ENCODE results near the gene FCER2.
A peak's percentile ranks its signal among the peaks of the same experiment; 100 is the strongest.

Gene FCER2

DNA sequence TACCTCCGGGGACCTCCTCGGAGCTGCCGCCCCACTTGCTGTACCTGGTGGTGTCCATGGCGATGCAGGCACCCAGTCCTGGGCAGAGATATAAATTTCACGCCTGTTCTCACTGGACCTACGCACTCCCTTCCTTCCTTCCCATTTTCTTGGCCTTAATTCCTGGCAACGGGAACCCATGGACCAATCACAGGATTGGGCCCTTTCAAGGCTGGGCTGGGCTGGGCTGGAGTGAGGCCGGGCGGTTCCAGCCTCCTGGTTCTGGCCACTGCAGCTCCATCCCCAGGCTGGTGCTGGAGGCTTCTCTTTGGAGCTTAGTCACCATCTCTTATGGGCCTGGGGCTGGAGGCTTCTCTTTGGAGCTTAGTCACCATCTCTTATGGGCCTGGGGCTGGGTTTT is 30.1 kb upstream of the FCER2 start, which contains the start of gene CLEC4G:
TSS of gene CLEC4G (minus strand) at position 66 of the 400 bp plus-strand sequence. CDS start at position 58, 8 bp downstream.
- DNase-seq, result no peak

DNA sequence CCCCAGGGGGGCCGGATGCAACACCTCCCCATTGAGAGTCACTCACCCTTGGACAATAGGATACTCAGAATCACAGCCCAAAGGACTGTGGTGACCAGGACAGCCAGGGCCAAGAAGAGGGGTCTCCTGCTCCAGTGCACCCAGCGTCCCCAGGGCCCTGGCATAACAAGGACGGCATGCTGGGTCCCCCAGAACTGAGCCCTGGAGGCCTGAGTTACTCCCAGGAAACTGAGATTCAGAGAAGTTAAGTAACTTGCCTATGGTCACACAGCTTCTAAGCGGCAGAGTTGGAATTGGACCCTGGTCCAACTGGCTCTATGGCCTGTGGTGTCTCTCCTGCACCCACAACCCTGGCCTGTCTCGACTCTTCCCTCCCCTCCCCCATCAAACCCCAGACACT is 29.7 kb upstream of the FCER2 start:
- DNase-seq, result no peak

DNA sequence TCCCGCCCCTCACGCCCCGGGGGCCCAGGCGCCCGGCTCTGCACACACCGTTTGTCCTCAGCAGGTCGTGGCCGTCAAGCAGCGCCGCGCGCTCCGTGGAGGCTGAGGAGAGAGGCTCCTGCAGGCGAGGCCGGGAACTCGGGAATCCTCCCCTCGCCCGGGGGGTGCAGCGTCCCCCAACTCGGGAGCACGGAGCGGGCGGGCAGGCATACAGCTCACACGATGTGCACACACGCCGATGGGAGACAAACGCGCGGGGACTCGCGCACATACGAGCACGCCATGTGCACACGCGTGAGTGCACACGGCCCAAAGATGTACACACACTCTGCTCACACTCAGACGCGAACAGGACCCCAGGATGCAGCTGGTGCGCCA is 29.3 kb upstream of the FCER2 start:
- peak; percentile 50 for DNase-seq

DNA sequence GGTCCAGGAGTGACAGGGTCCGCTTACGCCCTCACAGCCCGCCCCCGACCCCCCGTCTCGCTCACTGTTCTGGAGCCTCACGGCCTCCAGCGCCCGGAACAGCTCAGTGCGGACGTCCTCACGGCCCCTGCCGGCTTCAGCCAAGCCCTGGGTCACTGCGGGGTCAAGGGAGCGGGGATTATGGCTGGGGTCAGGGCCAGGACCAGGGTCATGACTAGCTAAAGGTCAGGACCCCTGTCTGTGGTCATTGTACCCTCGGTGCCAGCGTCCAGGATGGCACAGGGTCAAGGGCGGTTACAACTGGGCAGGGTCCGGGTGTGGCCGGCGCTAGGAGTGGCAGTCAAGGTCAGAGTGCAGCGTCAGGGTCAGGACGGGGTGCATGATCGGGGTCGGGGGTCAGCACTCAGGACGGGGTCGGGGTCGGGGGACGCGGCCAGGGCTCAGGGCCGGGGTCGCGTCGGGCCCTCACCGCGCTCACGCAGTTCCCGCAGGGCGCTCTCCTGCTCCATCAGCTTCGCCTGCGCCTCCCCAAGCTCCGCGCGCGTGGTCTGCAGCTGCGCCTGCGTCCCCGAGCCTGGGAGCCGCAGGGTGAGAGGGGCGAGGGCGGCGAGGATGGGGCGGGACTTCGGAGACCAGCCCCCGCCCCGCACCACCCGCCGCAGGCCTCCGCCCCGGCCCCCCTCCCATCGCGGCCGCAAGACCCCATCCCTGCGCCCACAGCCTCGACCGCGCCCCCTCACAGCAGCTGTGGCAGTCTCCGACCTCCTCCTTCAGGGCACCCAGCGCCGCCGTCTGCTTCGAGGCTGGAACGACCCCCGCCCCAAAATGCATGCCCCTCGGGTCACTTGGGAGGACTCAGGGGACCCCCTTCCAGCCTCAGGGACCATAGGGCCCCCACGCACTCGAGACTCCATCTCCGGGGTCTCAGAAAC is 28.6 kb upstream of the FCER2 start:
- DNase-seq, result peak; percentile 26

DNA sequence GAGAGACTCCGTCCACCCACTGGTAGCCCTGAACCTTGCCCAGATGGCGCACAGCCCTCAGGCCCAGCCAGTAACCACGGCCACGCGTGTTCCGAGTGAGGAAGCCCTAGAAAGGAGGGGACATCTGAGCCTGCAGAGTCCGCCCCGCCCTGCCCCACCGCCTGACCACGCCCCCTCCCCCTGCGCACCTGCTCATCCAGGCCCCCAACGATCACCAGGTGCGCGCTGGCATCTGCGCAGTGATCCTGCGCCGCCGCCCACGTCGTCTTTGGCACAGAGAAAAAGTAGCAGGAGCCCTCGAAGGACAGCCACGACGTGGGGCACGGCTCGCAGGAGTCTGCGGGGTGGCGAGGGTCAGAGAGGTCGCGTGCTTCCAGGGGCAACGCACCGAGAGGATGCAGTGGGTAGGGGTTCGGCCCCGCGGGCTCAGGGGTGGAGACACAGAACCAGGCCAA is 27.9 kb upstream of the FCER2 start:
- no peak for DNase-seq

DNA sequence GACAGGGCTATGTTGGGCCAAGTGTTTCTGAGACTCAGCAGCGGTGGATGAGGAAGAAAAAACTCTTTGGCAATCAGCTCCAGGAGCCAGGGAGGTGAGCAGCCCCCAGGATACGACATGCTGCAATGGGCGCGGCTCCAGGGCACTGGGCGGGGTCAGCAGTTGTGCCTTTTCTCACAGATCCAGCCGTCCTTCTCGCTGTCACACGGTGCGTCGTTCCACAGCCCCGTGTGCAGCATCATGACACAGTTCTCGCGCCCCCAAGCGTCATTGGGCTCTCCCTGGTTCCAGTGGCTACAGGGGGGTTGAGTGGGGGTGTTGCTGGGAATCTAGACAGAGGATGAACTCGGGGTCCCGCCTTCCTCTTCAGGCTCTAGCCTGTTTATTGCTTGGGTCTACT is 27.3 kb upstream of the FCER2 start:
- DNase-seq, result no peak

DNA sequence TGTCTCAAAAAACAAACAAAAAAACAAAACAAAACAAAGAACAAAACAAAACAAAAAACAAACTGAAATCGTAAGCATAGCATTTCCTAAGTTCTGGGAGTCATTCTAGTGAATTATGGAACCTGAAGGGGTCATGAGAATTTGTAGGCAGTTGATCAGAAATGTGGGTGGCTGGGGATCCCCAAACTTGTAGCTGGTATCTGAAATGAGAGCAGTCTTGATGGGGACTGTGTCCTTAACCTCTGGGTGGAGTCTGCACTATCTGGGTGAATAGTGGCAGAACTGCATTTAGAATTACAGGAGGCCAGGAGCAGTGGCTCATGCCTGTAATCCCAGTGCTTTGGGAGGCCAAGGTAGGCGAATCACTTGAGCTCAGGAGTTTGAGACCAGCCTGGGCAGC is 23.9 kb upstream of the FCER2 start:
- no peak for DNase-seq

DNA sequence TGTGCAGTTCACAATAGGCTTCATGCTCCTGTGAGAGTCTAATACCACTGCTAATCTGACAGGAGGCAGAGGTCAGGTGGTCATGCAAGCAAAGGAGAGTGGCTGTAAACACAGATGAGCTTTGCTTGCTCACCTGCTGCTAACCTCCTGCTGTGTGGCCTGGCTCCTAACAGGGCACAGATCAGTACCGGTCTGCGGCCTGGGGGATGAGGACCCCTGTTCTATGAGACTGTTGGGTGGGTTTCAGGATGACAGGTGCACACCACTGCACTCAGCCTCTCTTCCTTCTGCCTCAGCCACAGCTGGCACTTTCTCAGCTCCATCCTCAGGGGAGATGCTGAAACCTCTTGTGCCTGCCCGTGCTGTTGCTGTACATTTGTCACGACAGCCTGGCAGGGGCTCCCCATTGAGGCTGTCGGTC is 20.3 kb upstream of the FCER2 start:
- peak; percentile 78 for DNase-seq

DNA sequence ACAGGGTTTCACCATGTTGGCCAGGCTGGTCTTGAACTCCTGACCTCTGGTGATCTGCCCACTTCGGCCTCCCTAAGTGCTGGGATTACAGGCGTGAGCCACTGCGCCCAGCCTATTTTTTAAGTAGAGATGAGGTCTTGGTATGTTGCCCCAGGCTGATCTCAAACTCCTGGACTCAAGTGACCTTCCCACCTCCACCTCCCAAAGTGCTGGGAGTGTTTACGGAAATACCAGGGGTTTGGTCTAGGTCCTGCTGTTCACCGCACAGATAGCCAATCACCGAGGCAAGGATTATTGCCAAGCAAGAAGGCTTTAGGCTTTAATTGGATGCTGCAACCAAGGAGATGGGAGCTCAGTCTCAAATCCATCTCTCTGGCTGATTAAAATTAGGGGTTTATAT is 18.4 kb upstream of the FCER2 start:
- DNase-seq, result no peak

DNA sequence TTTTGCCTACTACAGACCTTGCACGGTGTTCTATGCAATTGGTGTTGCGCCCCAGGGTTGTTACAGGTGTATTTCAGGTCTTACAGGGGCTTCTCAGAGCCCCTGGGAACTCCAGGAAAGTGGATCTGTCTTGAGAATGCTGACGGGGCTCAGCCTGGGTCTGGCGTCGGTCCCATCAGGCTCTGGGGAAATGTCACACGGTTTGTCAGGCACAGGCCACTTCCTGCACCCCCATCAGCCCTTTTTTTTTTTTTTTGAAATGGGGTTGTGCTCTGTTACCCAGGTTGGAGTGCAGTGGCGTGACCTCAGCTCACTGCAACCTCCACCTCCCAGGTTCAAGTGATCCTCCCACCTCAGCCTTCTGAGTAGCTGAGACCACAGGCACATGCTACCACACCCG is 16.7 kb upstream of the FCER2 start:
- DNase-seq, result no peak

DNA sequence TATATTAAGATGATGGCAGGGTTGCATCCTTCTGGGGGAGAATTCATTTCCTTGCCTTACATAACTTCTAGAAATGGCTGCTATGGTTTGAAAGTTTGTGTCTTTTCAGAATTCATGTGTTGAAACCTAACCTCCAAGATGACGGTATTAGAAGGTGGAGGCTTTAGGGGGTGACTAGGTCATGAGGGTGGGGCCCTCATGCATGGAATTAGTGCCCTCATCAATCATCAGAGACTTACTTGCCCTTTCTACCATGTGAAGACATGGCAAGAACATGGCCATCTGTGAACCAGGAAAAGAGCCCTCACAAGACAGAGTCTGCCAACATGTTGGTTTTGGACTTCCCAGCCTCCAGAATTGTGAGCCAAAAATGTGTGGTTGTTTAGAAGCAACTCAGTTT is 14.8 kb upstream of the FCER2 start:
- no peak for DNase-seq

DNA sequence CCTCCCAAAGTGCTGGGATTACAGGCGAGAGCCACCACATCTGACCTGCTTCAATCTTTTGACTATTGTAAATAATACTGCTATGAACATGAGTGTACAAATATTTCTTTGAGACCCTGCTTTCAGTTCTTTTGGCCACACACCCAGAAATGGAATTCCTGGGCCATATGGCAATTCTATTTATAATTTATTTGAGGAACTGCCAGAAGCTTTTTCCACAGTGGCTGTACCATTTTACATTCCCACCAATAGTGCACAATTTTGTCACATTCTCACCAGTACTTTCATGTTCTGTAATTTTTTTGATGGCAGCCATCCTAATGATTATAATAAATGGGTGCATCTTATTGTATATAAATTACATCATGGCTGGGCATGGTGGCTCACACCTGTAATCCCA is 13.7 kb upstream of the FCER2 start:
- no peak for DNase-seq

DNA sequence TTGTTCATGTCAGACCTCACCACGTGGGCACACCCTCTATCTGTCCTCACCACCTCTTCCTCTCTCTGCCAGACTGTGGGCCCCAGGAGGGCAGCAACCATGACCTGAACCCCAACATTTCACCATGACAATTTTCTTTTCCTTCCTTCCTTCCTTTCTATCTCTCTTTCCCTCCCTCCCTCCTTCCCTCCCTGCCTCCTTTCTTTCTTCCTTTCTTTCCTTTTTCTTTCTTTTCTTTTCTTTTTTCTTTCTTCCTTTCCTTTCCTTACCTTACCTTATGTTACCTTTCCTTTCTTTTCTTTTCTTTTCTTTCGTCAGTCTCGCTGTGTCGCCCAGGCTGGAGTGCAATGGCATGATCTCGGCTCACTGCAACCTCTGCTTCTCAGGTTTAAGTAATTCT is 8.7 kb upstream of the FCER2 start:
- DNase-seq, result no peak

DNA sequence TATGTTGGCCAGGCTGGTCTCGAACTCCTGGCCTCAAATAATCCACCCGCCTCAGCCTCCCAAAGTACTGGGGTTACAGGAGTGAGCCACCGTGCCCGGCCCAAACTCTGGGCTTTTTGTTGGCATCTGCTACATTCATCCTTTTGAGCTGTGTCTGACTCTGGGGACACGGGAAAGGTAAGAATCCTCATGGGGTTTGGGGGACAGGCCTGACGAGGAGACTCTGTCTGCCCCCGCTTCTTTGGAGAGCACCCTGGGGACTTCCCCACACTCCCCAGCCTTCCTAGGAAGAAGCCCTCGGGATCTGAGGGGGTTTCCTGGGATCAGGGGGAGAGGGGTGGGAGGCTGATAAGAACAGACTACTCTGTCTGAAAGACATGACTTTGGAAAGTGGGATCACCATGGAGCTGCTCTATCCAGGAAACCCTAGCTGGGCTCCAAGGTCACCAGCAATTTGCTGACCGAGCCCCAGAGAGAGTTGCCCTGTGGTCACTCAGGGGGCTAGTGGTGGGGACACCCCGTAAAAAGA is 8.1 kb upstream of the FCER2 start:
- DNase-seq, result no peak

DNA sequence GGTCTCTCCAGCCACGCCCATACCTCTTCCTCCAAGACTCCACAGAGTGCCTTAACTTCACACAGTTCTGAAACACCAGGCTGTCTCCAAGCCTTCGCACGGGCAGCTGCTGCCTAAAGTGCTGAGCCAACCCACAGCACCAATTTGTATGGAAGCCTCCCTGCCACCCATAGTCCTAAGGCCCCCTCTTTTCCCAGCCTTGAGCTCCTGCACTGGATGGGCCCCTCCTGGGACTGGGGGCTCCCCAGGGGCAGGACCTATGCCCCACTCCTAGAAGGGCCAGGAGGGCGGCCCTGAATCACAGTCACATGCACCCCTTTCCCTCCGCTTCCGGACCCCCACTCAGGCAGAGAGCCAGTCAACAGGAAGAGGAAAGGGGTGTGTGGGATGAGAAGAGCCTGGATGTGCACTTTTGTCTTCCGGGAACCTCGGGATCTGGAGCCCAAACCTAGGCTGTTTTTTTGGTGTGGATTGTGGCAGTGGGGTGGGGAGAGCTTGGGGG is 5.1 kb upstream of the FCER2 start:
- no peak for DNase-seq

DNA sequence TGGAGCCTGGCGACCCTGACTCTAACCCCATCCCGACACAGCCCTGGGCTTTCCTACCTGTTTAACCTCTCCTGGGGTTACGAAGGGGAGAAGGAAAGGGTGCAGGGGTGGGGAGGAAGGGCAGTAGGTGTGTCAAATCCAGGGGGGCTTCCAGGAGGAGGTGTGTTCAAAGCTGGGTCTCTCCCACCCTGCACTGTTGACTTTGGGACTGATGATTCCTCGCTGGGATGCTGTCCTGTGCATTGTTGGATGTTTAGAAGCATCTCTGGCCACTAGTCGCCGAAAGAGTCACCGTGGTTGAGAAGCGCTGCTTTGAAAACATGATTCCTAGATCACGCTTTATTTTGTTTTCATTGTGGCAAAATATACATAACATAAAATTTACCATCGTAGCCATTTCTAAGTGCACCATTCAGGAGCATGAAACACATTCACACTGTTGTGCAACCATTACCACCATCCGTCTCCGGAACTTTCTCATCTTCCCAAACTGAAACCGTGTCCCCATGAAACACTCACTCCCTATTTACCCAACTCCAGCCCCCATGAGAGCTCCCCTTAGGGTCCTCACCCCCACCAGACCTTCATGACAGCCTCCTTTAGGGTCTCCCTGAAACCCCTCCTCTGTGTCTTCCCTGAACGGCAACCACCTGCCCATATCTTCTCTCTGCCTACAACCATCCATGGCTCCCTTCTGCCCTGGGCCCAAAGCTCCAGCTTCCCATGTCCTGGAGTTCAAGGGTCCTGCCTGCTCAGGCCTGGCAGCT is 4.4 kb upstream of the FCER2 start:
- DNase-seq, result no peak

DNA sequence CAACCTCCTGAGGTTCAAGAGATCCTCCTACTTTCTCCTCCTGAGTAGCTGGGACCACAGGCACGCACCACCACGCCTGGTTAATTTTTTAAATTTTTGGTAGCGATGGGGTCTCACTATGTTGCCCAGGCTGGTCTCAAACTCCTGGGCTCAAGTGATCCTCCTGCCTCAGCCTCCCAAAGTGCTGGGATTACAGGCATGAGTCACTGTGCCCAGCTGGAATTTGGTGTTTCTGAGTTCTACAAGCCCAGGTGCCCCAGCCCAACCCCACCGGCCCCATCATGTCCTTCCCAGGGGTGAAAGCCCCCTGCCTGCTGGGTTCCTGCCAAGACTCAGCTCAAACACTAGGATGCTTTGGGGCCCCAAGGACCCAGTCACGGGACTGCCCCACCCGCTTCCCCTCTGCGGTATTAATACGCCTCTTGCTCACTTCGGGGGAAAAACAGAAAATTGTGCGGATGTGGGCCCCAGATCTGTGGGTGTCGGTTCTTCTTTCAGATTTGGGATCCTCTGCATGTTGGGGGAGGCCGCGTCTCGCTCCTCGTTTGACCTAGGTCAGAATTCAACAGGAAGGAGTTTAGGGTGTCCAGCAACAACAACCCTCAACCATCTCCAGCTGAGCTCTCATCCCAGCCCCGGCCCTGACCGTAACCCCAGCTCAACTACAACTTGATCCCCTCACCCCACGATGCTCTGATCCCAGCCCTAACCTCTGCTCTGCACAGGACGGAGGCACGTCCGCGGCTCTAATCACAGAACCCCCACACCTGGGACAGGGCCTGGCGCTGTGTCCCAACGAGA is 3.7 kb upstream of the FCER2 start:
- no peak for DNase-seq

DNA sequence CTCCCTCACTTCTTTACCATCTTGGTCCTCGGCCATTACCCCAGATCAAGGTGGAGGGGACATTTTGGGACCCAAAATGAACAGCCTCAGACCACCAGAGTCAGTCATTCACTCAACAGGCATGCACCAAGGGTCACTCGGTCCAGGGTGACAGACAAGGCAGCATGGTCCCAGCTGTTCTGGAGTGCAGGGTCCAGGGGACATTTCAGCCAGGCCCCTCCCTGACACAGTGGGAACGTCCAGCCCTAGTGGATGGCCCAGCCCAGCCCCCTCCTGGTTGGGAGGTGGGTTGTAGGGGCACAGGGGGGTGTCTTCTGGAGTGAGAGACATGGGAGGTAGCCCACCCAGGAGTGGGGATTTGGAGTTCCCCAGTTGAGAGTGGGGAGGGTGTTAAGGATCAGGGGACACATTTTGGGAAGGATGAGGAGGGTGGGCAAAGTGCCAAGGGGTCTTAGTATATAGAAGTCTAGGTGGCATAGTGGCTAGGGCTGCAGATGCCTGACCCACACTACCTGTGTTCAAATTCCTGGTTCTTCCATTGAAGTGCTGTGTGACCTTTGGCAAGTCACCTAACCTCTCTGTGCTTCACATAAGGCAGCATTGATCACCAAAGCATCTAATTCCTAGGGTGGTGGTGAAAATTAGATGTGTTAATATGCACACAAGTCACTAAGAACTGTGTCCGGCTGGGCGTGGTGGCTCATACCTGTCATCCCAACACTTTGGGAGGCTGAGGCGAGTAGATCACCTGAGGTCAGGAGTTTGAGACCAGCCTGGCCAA is 2.5 kb upstream of the FCER2 start:
- no peak for DNase-seq

DNA sequence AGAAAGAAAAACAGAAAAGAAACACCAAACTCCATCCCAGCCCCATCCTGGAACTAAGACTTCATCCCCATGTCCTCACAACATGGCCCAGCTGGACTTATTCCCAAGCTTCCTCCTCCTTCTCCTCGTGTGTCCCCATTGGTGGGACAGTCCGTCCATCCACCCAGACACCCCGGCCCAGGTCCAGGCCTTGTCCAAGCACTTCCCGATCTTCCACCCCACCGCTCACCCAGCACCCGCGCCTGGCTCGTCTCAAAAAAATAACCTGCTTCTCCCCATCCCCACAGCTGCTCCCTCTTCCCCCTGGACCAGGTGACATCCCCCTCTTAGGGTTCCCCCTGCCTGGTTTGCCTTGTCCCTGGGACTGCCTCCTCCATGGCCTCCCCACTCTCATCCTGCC is 1.4 kb upstream of the FCER2 start:
- DNase-seq, result no peak

DNA sequence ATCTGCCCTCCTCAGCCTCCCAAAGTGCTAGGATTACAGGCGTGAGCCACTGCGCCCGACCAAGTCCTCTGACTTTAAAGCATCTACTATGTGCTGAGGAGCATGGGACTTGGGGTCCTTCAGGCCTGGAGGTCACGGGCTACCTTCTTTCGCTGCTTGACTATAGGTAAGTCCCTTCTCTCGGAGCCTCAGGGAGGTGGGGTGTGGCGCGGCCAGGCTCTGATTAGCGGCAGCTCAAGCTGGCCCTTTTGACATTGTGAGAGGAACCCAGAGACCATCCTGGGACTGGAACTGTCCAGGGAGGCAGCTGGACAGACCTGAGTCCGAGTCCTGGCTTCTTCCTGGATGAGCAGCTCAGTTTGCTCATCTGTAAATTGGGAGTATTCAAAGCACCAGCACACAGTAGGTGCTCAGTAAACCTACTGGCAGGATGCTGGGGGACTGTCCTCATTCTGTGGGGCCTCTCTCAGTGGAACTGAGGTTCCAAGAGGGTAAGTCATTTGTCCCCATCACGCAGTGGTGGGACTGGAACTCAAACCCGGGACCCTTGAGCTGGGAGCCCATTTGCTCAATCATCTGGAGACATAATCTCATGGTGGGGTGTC is 780 bp downstream of the FCER2 start:
- no peak for DNase-seq

Measured in retina (tissue), 1 donor.